HepG2 (cell line): Measurements from ENCODE around the gene COASY. TPM values are rescaled to one million over a fixed set of nuclear protein-coding genes. Genes with fewer than 3 reads are reported as not detected.
"Not testable (repeated sequence)": the region's sequence is repeated elsewhere in the genome, so short reads cannot be mapped to it uniquely, and the experiment has no call there.

Experiments used
- GZF1 ChIP-seq: sonication (generic); formaldehyde crosslinking; IDR thresholded peaks from 2 replicates; pipeline ENCODE4 v1.5.1; 2020; ENCODE audit warnings: mild to moderate bottlenecking, missing genetic modification reagents
- HNF4G ChIP-seq, 2 experiments: sonication (generic) in 1 of 2; formaldehyde crosslinking in 1 of 2; IDR thresholded peaks; 2 replicates each; pipeline versions ENCODE4 v1.4.0 to v1.6.1; 2011 to 2020; ENCODE audit warnings: borderline replicate concordance in 2 of 2, low read depth in 2 of 2, mild to moderate bottlenecking in 2 of 2, low read length in 1 of 2, missing genetic modification reagents in 1 of 2, moderate library complexity in 1 of 2
- KLF16 ChIP-seq, 2 experiments: sonication (generic) in 1 of 2; formaldehyde crosslinking in 1 of 2; IDR thresholded peaks; 2 replicates each; pipeline versions ENCODE4 v1.6.1 to v1.8.0; 2016 to 2023; ENCODE audit warnings: missing genetic modification reagents in 2 of 2, missing compliant biosample characterization in 1 of 2
- NCOA2 ChIP-seq: sonication (generic); formaldehyde crosslinking; IDR thresholded peaks from 2 replicates; pipeline ENCODE4 v1.8.0; 2022; ENCODE audit warnings: inconsistent platforms
- NCOR1 ChIP-seq: fragments of 200-600 bp; sonication (generic); IDR thresholded peaks from 2 replicates; pipeline ENCODE4 v1.7.0; 2017; ENCODE audit warnings: antibody characterized with exemption, low read length, borderline replicate concordance
- RAD21 ChIP-seq: fragments of 450-650 bp; formaldehyde crosslinking; IDR thresholded peaks from 2 replicates; pipeline ENCODE4 v1.5.0; 2020; ENCODE audit warnings: mild to moderate bottlenecking
- RBFOX2 ChIP-seq: fragments of 200-400 bp; formaldehyde crosslinking; IDR thresholded peaks from 2 replicates; pipeline ENCODE4 v1.6.1; 2017; ENCODE audit warnings: low read depth, mild to moderate bottlenecking, low read length
- SNAPC2 ChIP-seq: sonication (generic); formaldehyde crosslinking; IDR thresholded peaks from 2 replicates; pipeline ENCODE4 v1.8.1; 2022; ENCODE audit warnings: mild to moderate bottlenecking, missing genetic modification reagents
- TCF12 ChIP-seq, 2 experiments: fragments of 450-650 bp in 1 of 2; sonication (generic) in 1 of 2; formaldehyde crosslinking in 1 of 2; IDR thresholded peaks; 2 replicates each; pipeline versions ENCODE4 v1.6.1 to v1.8.0; 2017 to 2022; ENCODE audit warnings: antibody characterized with exemption in 1 of 2, mild to moderate bottlenecking in 1 of 2, missing genetic modification reagents in 1 of 2, moderate library complexity in 1 of 2
- ZEB1 ChIP-seq: IDR thresholded peaks from 2 replicates; pipeline ENCODE4 v1.6.1; 2012; ENCODE audit warnings: mild to moderate bottlenecking, low read depth, inconsistent platforms; ENCODE audit not compliant: insufficient replicate concordance
- ZFP41 ChIP-seq: sonication (generic); formaldehyde crosslinking; IDR thresholded peaks from 2 replicates; pipeline ENCODE4 v1.4.0; 2020; ENCODE audit warnings: mild to moderate bottlenecking, missing genetic modification reagents, borderline replicate concordance
- ZNF296 ChIP-seq: sonication (generic); formaldehyde crosslinking; conservative IDR thresholded peaks from 2 replicates; pipeline ENCODE4 v1.5.0; 2020; ENCODE audit warnings: mild to moderate bottlenecking, missing genetic modification reagents
- ZNF317 ChIP-seq: sonication (generic); formaldehyde crosslinking; IDR thresholded peaks from 2 replicates; pipeline ENCODE4 v1.5.0; 2020; ENCODE audit warnings: mild to moderate bottlenecking, missing genetic modification reagents
- ZNF589 ChIP-seq: sonication (generic); formaldehyde crosslinking; conservative IDR thresholded peaks from 2 replicates; pipeline ENCODE4 v1.8.0; 2022; ENCODE audit warnings: mild to moderate bottlenecking, moderate library complexity, missing genetic modification reagents
- ZNF674 ChIP-seq: sonication (generic); formaldehyde crosslinking; IDR thresholded peaks from 2 replicates; pipeline ENCODE4 v1.5.0; 2020; ENCODE audit warnings: low read depth, mild to moderate bottlenecking, missing genetic modification reagents
- ZNF710 ChIP-seq: sonication (generic); formaldehyde crosslinking; IDR thresholded peaks from 2 replicates; pipeline ENCODE4 v1.5.0; 2020; ENCODE audit warnings: mild to moderate bottlenecking, missing genetic modification reagents, borderline replicate concordance
- ZNF772 ChIP-seq: sonication (generic); formaldehyde crosslinking; IDR thresholded peaks from 2 replicates; pipeline ENCODE4 v1.5.0; 2020; ENCODE audit warnings: mild to moderate bottlenecking, missing genetic modification reagents
- ZNF790 ChIP-seq: sonication (generic); formaldehyde crosslinking; IDR thresholded peaks from 2 replicates; pipeline ENCODE4 v1.8.0; 2022; ENCODE audit warnings: missing genetic modification reagents, mild to moderate bottlenecking, borderline replicate concordance
- polyA plus RNA-seq, 8 experiments: library from polyadenylated mRNA; depleted of rRNA in 3 of 8; stranded (reverse) in 7 of 8; unstranded in 1 of 8; fragments of >200 nt; fragmentation: Illumina TruSeq in 4 of 8; extraction: Trizol in 4 of 8; gene quantifications; 2 replicates each; pipeline versions ENCODE4 v1.2.1 to v1.2.3, GENCODE V29; 2011 to 2016; ENCODE audit warnings: low read depth in 4 of 8, missing spikeins in 1 of 8, mixed read lengths in 1 of 8; ENCODE audit not compliant: insufficient read depth in 1 of 8
- total RNA-seq, 5 experiments: library from RNA; depleted of rRNA; stranded (reverse); fragments of >200 nt; fragmentation: Illumina TruSeq; extraction: Trizol; gene quantifications; 2 replicates each; pipeline ENCODE4 v1.2.3, GENCODE V29; 2016; ENCODE audit warnings: low read depth in 1 of 5
- TF ChIP-seq, protein P1 (sequence below): sonication (generic); formaldehyde crosslinking; IDR thresholded peaks from 2 replicates; pipeline ENCODE4 v1.8.1; 2023; ENCODE audit warnings: mild to moderate bottlenecking, missing genetic modification reagents
- TF ChIP-seq, protein P2 (sequence below): sonication (generic); formaldehyde crosslinking; IDR thresholded peaks from 2 replicates; pipeline ENCODE4 v1.4.0; 2020; ENCODE audit warnings: missing genetic modification reagents

Gene COASY
- total and polyA plus RNA-seq, 2 of the 13 experiments (the other 11 are each of a cell fraction or from before 2014, with no cell fraction given), result 90.7 to 125 TPM

DNA sequence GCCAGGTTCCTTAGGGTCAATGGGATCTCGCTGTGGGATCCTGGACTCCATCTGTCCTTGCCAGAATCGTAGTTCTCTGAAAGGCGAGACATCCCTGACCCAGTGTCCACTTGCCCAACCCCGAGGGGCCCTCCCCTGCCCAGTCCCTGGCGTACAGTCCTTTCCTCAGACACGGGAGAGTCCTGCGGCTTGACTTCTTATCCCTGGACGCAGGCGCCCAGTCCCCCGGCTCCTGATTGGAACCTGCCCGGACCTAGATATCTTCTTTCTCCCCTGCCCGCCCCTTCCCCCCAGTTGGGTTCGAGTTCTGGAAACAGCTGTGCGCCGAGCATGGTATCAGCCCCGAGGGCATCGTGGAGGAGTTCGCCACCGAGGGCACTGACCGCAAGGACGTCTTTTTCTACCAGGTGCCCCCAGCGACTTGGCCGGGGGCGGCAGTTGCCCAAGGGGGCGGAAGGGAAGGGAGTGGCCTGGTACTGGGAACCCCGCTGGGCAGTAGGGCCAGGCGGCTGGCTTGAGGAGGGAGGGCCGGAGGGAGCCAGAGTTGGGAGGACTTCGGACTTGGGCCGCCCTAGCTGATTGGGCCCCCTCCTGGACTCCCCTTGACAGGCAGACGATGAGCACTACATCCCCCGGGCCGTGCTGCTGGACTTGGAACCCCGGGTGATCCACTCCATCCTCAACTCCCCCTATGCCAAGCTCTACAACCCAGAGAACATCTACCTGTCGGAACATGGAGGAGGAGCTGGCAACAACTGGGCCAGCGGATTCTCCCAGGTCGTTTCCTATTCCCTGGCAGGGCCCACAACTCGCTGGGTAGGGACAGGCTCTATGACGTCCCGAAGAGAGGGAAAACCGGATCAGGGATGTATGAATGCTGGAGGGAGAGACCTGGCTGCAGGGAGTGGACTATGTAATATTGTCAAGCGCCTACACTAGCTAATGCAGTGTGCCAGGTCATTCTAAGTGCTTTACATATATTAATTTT is 48.2 kb downstream of the COASY start (continued):
- TF ChIP-seq GZF1 (CRISPR knock-in tag) (0 out of 2 replicates have a peak, but pooled peaks have one; percentile 7), ZFP41 (CRISPR knock-in tag) (0 out of 2 replicates have a peak, but pooled peaks have one; percentile 74), ZEB1 (peak; percentile 47), KLF16 (CRISPR knock-in tag; IDR thresholded peaks at IDR 0.05) (0 out of 4 replicates have a peak, but pooled peaks of 1 of the 2 experiments have one; percentile 8), TCF12 (CRISPR knock-in tag; IDR thresholded peaks at IDR 0.05) (0 out of 2 replicates have a peak, but pooled peaks have one; percentile 67), SNAPC2 (CRISPR knock-in tag) (peak; percentile 20; the same call in 1 of the 2 replicates), ZNF589 (CRISPR knock-in tag) (0 out of 2 replicates have a peak, but pooled peaks have one; percentile 4), ZNF317 (peak; percentile 5; the same call in 1 of the 2 replicates), ZNF790 (CRISPR knock-in tag) (0 out of 2 replicates have a peak, but pooled peaks have one; percentile 43), RAD21 (CRISPR knock-in tag) (peak; percentile 61), ZNF674 (CRISPR knock-in tag) (peak; percentile 90), NCOA2 (CRISPR knock-in tag) (0 out of 2 replicates have a peak, but pooled peaks have one; percentile 12), HNF4G (IDR thresholded peaks at IDR 0.05; ENCODE audit: borderline replicate concordance, low read depth, low read length) (peak; percentile 20; the same call in 1 of the 2 replicates), NCOR1 (peak; percentile 25; the same call in 1 of the 2 replicates), ZNF710 (CRISPR knock-in tag) (0 out of 2 replicates have a peak, but pooled peaks have one; percentile 15), RBFOX2 (peak; percentile 52), ZNF296 (CRISPR knock-in tag) (peak; percentile 93), ZNF772 (CRISPR knock-in tag) (0 out of 2 replicates have a peak, but pooled peaks have one; percentile 41)
- not testable (repeated sequence) for TF ChIP-seq TCF12 (IDR thresholded peaks at IDR 0.05); HNF4G (CRISPR knock-in tag; IDR thresholded peaks at IDR 0.05; ENCODE audit: borderline replicate concordance, low read depth)
- TF ChIP-seq, protein P1, sequence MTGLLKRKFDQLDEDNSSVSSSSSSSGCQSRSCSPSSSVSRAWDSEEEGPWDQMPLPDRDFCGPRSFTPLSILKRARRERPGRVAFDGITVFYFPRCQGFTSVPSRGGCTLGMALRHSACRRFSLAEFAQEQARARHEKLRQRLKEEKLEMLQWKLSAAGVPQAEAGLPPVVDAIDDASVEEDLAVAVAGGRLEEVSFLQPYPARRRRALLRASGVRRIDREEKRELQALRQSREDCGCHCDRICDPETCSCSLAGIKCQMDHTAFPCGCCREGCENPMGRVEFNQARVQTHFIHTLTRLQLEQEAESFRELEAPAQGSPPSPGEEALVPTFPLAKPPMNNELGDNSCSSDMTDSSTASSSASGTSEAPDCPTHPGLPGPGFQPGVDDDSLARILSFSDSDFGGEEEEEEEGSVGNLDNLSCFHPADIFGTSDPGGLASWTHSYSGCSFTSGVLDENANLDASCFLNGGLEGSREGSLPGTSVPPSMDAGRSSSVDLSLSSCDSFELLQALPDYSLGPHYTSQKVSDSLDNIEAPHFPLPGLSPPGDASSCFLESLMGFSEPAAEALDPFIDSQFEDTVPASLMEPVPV (CRISPR knock-in tag), result 0 out of 2 replicates have a peak, but pooled peaks have one; percentile 6
- TF ChIP-seq, protein P2, sequence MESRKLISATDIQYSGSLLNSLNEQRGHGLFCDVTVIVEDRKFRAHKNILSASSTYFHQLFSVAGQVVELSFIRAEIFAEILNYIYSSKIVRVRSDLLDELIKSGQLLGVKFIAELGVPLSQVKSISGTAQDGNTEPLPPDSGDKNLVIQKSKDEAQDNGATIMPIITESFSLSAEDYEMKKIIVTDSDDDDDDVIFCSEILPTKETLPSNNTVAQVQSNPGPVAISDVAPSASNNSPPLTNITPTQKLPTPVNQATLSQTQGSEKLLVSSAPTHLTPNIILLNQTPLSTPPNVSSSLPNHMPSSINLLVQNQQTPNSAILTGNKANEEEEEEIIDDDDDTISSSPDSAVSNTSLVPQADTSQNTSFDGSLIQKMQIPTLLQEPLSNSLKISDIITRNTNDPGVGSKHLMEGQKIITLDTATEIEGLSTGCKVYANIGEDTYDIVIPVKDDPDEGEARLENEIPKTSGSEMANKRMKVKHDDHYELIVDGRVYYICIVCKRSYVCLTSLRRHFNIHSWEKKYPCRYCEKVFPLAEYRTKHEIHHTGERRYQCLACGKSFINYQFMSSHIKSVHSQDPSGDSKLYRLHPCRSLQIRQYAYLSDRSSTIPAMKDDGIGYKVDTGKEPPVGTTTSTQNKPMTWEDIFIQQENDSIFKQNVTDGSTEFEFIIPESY (CRISPR knock-in tag), result 0 out of 2 replicates have a peak, but pooled peaks have one; percentile 0
